ENCODE measurements around the gene NIN.

DNA sequence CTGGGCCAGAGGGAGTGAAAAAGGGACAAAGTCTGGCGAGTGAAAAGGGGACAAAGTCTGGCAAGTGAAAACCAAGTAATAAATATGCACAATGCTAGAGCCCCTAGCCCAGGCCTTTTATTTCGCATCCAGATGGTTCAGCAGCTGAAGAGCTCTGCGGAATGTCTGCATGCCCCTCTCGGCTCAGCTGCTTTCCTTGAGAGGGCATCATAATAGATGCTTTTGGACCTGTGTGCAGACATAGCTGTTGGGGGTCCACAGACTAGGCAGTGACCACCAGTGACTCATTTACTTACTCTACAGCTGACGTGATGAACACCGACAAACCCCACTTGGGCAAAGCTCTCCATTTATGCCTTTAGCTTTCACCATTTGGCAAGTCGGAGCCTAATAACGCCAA, 4.3 kb downstream of the NIN start:
- TF ChIP-seq POLR2A (IDR thresholded peaks at IDR 0.05; ENCODE audit: low read length) (no peak), GATA1 (IDR thresholded peaks at IDR 0.05; ENCODE audit: low read depth, low read length) (no peak)

All from erythroblast (primary cell).